ENCODE data around the gene ACAA2. TPM values are rescaled to one million over a fixed set of nuclear protein-coding genes. Genes with fewer than 3 reads are reported as not detected.
A peak's percentile ranks its signal among the peaks of the same experiment; 100 is the strongest.
"Not testable (repeated sequence)": the region's sequence is repeated elsewhere in the genome, so short reads cannot be mapped to it uniquely, and the experiment has no call there.

ACAA2 gene
- total and polyA plus RNA-seq, 4 donors: 55.6 to 1,315 (median 646) TPM

- Histone ChIP-seq H3K9me3 (ENCODE audit: control insufficient read depth in 4 of 4, low read length in 3 of 4) (no peaks in the 10 kb centered on the region), H3K4me3 (ENCODE audit: low read depth in 1 of 3, low read length in 3 of 3) (peak overlapping the region; percentile 49 to 87 (median 53)), H3K27me3 (ENCODE audit: control insufficient read depth in 4 of 4, insufficient read depth in 4 of 4, low read length in 3 of 4) (no peaks in the 10 kb centered on the region), H3K36me3 (ENCODE audit: control insufficient read depth in 4 of 4, insufficient read depth in 3 of 4, low read depth in 1 of 4, low read length in 3 of 4) (no peaks in the 10 kb centered on the region), H3K9ac (ENCODE audit: low read depth in 1 of 2, low read length in 2 of 2) (peak overlapping the region; percentile 92 to 95), H3K27ac (ENCODE audit: low read depth in 1 of 2, low read length in 2 of 2) (peak overlapping the region; percentile 60 to 65), H3K4me1 (ENCODE audit: control insufficient read depth in 4 of 4, insufficient read depth in 4 of 4, low read length in 3 of 4) (peaks cover 4 to 38% (median 21%) of the 10 kb centered on the region in 4 donors)
- 27% methylated on average over 7 of the region's 7 CpGs for WGBS
- DNase-seq (ENCODE audit: low spot score): no peak
- peak in 1 of 2 donors; percentile 12 for TF ChIP-seq RAD21 (IDR thresholded peaks at IDR 0.05)
- TF ChIP-seq GABPA (IDR thresholded peaks at IDR 0.05 in 1 of 2, conservative IDR thresholded peaks at IDR 0.05 in 1 of 2): no peak
- TF ChIP-seq MAX (IDR thresholded peaks at IDR 0.05): no peak
Measured at GRCh38 chr18:49811151-49811938, 2.0 kb downstream of the ACAA2 start.

- not testable (repeated sequence) for H3K9ac ChIP-seq (ENCODE audit: low read depth in 1 of 2, low read length in 2 of 2); H3K27me3 ChIP-seq (ENCODE audit: control insufficient read depth in 4 of 4, insufficient read depth in 4 of 4, low read length in 3 of 4); H3K4me3 ChIP-seq (ENCODE audit: low read depth in 1 of 3, low read length in 3 of 3); H3K9me3 ChIP-seq (ENCODE audit: control insufficient read depth in 4 of 4, low read length in 3 of 4); DNase-seq (ENCODE audit: low spot score); H3K27ac ChIP-seq (ENCODE audit: low read depth in 1 of 2, low read length in 2 of 2); H3K36me3 ChIP-seq (ENCODE audit: control insufficient read depth in 4 of 4, insufficient read depth in 3 of 4, low read depth in 1 of 4, low read length in 3 of 4)
- H3K4me1 ChIP-seq (ENCODE audit: control insufficient read depth in 4 of 4, insufficient read depth in 4 of 4, low read length in 3 of 4): peaks cover 12 to 37% (median 26%) of the 10 kb centered on the region in 4 donors
- TF ChIP-seq NR2F2 (IDR thresholded peaks at IDR 0.05) (peak; percentile 81), SP1 (IDR thresholded peaks at IDR 0.05) (peak; percentile 58), HNF4G (IDR thresholded peaks at IDR 0.05) (peak; percentile 78), JUND (IDR thresholded peaks at IDR 0.05) (peak; percentile 41 to 49), RXRA (IDR thresholded peaks at IDR 0.05) (peak; percentile 76 to 80), HNF4A (conservative IDR thresholded peaks at IDR 0.05) (peak; percentile 93 to 94)
- WGBS: 90% methylated on average over 10 of the region's 10 CpGs
Measured at GRCh38 chr18:49808553-49809191, 4.7 kb downstream of the ACAA2 start.

DNA sequence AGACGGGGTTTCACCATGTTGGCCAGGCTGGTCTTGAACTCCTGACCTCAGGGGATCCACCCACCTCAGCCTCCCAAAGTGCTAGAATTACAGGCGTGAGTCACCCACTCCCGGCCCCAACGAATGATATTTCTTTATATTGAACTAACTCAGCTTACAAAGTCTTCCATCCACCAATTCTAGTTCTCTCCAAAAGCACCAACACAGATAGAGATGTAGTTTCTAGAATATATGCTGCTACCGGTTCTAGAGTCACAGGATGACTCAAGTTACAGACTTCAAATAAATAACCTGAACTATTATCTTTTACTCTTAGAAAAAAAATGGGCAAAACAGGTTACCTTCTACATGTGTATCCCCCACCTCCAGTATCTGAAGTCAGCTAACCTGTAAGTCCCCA lies 9.2 kb downstream of the ACAA2 start:
- Histone ChIP-seq H3K9me3 (ENCODE audit: control insufficient read depth in 4 of 4, low read length in 3 of 4) (no peaks in the 10 kb centered on the region), H3K27ac (ENCODE audit: low read depth in 1 of 2, low read length in 2 of 2) (no peak overlapping the region), H3K36me3 (ENCODE audit: control insufficient read depth in 4 of 4, insufficient read depth in 3 of 4, low read depth in 1 of 4, low read length in 3 of 4) (peaks cover 0 to 9% (median 5%) of the 10 kb centered on the region in 4 donors), H3K27me3 (ENCODE audit: control insufficient read depth in 4 of 4, insufficient read depth in 4 of 4, low read length in 3 of 4) (no peaks in the 10 kb centered on the region), H3K4me1 (ENCODE audit: control insufficient read depth in 4 of 4, insufficient read depth in 4 of 4, low read length in 3 of 4) (peaks cover 21 to 39% (median 24%) of the 10 kb centered on the region in 4 donors), H3K9ac (ENCODE audit: low read depth in 1 of 2, low read length in 2 of 2) (no peak overlapping the region), H3K4me3 (ENCODE audit: low read depth in 1 of 3, low read length in 3 of 3) (no peak overlapping the region)
- TF ChIP-seq NR2F2 (IDR thresholded peaks at IDR 0.05) (no peak), SP1 (IDR thresholded peaks at IDR 0.05) (no peak), TAF1 (conservative IDR thresholded peaks at IDR 0.05) (no peak), EGR1 (IDR thresholded peaks at IDR 0.05; ENCODE audit: low read depth in 2 of 2) (no peak), HNF4G (IDR thresholded peaks at IDR 0.05) (no peak), FOXA2 (IDR thresholded peaks at IDR 0.05) (no peak), HNF4A (conservative IDR thresholded peaks at IDR 0.05) (no peak), JUND (IDR thresholded peaks at IDR 0.05) (no peak), YY1 (IDR thresholded peaks at IDR 0.05) (no peak), CTCF (IDR thresholded peaks at IDR 0.05; ENCODE audit: low read depth, low read length, missing input control) (no peak), RAD21 (IDR thresholded peaks at IDR 0.05) (no peak), REST (IDR thresholded peaks at IDR 0.05) (no peak), RXRA (IDR thresholded peaks at IDR 0.05) (no peak), MAX (IDR thresholded peaks at IDR 0.05) (no peak), GABPA (IDR thresholded peaks at IDR 0.05 in 1 of 2, conservative IDR thresholded peaks at IDR 0.05 in 1 of 2) (no peak), FOXA1 (IDR thresholded peaks at IDR 0.05) (no peak)
- TF ChIP-seq, protein P1, sequence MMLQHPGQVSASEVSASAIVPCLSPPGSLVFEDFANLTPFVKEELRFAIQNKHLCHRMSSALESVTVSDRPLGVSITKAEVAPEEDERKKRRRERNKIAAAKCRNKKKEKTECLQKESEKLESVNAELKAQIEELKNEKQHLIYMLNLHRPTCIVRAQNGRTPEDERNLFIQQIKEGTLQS (IDR thresholded peaks at IDR 0.05): no peak
- TF ChIP-seq, protein P2, sequence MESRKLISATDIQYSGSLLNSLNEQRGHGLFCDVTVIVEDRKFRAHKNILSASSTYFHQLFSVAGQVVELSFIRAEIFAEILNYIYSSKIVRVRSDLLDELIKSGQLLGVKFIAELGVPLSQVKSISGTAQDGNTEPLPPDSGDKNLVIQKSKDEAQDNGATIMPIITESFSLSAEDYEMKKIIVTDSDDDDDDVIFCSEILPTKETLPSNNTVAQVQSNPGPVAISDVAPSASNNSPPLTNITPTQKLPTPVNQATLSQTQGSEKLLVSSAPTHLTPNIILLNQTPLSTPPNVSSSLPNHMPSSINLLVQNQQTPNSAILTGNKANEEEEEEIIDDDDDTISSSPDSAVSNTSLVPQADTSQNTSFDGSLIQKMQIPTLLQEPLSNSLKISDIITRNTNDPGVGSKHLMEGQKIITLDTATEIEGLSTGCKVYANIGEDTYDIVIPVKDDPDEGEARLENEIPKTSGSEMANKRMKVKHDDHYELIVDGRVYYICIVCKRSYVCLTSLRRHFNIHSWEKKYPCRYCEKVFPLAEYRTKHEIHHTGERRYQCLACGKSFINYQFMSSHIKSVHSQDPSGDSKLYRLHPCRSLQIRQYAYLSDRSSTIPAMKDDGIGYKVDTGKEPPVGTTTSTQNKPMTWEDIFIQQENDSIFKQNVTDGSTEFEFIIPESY (IDR thresholded peaks at IDR 0.05): no peak
- DNase-seq (ENCODE audit: low spot score): no peak
- 88% methylated on average over 5 of the region's 5 CpGs for WGBS
